SK-N-SH treated with all-trans-retinoic acid at 6 μM for 48 hours (cell line): Measurements from ENCODE around the gene GPC3.

Source experiments
- CREB5 ChIP-seq: fragments of 250-450 bp; sonication (Bioruptor Pico); IDR thresholded peaks from 2 replicates; pipeline ENCODE4 v1.5.1; 2020; ENCODE audit warnings: low read depth, mild to moderate bottlenecking, moderate library complexity
- CSRNP3 ChIP-seq: fragments of 250-450 bp; sonication (Bioruptor Pico); IDR thresholded peaks from 2 replicates; pipeline ENCODE4 v1.5.1; 2021; ENCODE audit warnings: mild to moderate bottlenecking, moderate library complexity
- GLIS3 ChIP-seq: fragments of 250-450 bp; sonication (Bioruptor Pico); IDR thresholded peaks from 2 replicates; pipeline ENCODE4 v1.5.0; 2020; ENCODE audit warnings: mild to moderate bottlenecking, moderate library complexity
- OSR1 ChIP-seq: fragments of 250-450 bp; sonication (Bioruptor Pico); IDR thresholded peaks from 2 replicates; pipeline ENCODE4 v1.8.0; 2022; ENCODE audit warnings: moderate library complexity, mild to moderate bottlenecking, inconsistent platforms
- POU6F1 ChIP-seq: fragments of 250-450 bp; sonication (Bioruptor Pico); IDR thresholded peaks from 2 replicates; pipeline ENCODE4 v1.8.0; 2021; ENCODE audit warnings: low read depth, mild to moderate bottlenecking, moderate library complexity, borderline replicate concordance
- SNAI2 ChIP-seq: fragments of 250-450 bp; sonication (Bioruptor Pico); IDR thresholded peaks from 2 replicates; pipeline ENCODE4 v1.5.0; 2020; ENCODE audit warnings: mild to moderate bottlenecking, moderate library complexity
- TCF4 ChIP-seq: fragments of 250-450 bp; sonication (Bioruptor Pico); IDR thresholded peaks from 2 replicates; pipeline ENCODE4 v1.8.0; 2021; ENCODE audit warnings: mild to moderate bottlenecking, moderate library complexity, borderline replicate concordance
- TSHZ2 ChIP-seq: fragments of 250-450 bp; sonication (Bioruptor Pico); IDR thresholded peaks from 2 replicates; pipeline ENCODE4 v1.5.0; 2020; ENCODE audit warnings: mild to moderate bottlenecking, moderate library complexity
- ZFP30 ChIP-seq: fragments of 450-650 bp; formaldehyde crosslinking; IDR thresholded peaks from 2 replicates; pipeline ENCODE4 v1.5.0; 2022; ENCODE audit warnings: mild to moderate bottlenecking, moderate library complexity
- ZNF565 ChIP-seq: fragments of 450-650 bp; formaldehyde crosslinking; conservative IDR thresholded peaks from 2 replicates; pipeline ENCODE4 v1.5.0; 2020; ENCODE audit warnings: low read depth, mild to moderate bottlenecking, moderate library complexity
- ZNF70 ChIP-seq: fragments of 450-650 bp; formaldehyde crosslinking; IDR thresholded peaks from 2 replicates; pipeline ENCODE4 v1.5.0; 2020; ENCODE audit warnings: mild to moderate bottlenecking, moderate library complexity

- TF ChIP-seq TSHZ2 (CRISPR knock-in tag) (no peak), ZNF565 (CRISPR knock-in tag) (no peak), CREB5 (no peak), TCF4 (CRISPR knock-in tag) (no peak), POU6F1 (CRISPR knock-in tag) (no peak), CSRNP3 (no peak), GLIS3 (CRISPR knock-in tag) (no peak), ZNF70 (CRISPR knock-in tag) (no peak), ZFP30 (no peak), SNAI2 (CRISPR knock-in tag) (no peak), OSR1 (CRISPR knock-in tag) (no peak)
Measured at GRCh38 chrX:133650239-133650638, 335.2 kb downstream of the GPC3 start.
